GM15510 (cell line): ENCODE measurements around the gene SEPTIN6.

ENCODE experiments used
- POLR2A ChIP-seq: IDR thresholded peaks from 3 replicates; pipeline ENCODE4 v1.6.1; 2011; ENCODE audit warnings: borderline replicate concordance; ENCODE audit not compliant: insufficient read length; ENCODE audit errors: extremely low read depth

The SEPTIN6 gene

DNA sequence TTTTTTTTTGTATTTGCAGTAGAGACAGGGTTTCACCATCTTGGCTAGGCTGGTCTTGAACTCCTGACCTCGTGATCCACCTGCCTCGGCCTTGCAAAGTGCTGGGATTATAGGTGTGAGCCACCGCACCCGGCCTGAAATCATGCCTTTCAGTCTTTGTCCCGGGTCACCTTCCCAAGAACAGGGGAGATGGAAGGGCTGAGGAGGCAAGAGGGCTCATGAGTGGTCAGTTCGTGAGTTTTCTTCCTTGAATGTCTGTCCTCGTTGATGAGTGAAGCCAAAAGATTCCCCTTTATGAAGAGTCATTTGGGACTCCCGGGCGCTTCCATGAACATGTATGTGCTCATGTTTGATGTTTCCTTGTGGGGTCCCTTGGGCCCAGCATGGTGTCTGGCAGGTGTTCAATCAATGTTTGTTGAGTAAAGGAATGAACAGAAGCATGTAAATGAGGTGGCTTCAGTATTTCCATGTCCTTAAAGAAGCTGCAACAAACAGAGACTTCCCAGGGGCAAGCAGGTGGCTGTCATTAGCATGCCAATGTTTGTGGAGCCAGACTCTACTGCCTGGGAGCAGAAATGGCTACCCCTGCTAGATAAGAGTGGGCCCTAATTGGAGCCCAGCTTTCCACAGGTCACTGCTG lies 3.4 kb upstream of the SEPTIN6 start:
- TF ChIP-seq POLR2A: no peak

- TF ChIP-seq POLR2A: no peak
Observed at GRCh38 chrX:119695535-119696050, 2.6 kb upstream of the SEPTIN6 start.

GRCh38 chrX:119694601-119695534 lies 1.9 kb upstream of the SEPTIN6 start:
- TF ChIP-seq POLR2A: no peak

- no peak for TF ChIP-seq POLR2A
Observed at GRCh38 chrX:119693996-119694451, 1.1 kb upstream of the SEPTIN6 start.

- TF ChIP-seq POLR2A: peak; percentile 40
Observed at GRCh38 chrX:119692191-119693039, 553 bp downstream of the SEPTIN6 start.

DNA sequence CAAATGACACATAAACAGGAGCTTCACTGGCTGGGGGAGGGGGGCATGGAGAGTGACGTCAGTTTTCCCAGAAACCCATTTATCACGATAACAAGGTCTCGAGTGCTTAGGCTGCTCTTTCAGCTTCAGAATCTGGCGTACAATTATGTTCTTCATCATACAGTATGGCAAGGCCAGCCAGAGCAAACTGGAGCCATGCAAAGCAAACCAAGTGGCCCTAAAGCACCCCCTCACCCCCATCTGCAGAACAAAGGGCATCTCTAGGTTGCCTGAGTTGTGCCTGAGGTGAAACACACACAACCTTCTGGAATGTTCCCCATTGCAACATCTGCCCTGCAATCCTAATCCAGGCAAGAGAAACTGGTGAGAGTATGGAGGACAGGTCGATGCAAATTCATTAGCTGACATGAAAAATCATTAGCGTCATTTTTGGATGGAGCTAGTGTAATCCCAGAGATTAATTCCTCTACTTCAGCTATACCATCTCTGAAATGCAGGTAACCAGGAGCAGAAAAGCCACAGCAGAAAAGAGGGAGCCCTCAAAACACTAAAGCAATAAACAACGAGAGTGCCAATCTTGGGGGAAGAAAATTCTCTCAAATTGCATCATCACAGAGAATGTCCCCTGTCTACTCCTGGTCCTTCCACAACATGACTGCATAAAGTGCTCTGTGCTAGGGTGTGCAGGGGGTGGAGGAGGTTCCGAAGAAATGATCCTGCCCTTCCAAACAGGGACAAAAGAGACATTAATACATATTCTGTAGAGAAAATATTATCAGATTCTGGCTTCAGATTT lies 1.8 kb downstream of the SEPTIN6 start:
- TF ChIP-seq POLR2A: peak; percentile 27

DNA sequence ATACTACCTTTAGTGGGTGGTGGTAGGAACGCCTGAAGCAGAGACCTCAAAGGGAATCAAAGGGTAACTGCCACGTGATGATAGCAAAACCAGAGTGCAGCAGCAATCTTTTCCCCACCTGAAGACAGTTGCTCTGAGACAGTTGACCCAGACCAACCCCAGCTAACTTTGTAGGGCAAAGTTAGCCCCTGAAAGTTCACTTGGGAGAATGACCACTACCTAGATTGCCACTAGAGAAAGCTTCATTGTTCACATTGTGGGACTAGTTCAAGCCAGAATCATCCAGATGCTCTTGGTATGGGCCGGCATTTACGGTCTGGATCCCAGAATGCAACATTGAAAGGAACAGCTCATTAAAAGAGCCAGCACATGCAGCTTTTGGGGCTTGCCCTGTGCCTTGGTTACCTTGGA lies 4.1 kb downstream of the SEPTIN6 start:
- TF ChIP-seq POLR2A: no peak

DNA sequence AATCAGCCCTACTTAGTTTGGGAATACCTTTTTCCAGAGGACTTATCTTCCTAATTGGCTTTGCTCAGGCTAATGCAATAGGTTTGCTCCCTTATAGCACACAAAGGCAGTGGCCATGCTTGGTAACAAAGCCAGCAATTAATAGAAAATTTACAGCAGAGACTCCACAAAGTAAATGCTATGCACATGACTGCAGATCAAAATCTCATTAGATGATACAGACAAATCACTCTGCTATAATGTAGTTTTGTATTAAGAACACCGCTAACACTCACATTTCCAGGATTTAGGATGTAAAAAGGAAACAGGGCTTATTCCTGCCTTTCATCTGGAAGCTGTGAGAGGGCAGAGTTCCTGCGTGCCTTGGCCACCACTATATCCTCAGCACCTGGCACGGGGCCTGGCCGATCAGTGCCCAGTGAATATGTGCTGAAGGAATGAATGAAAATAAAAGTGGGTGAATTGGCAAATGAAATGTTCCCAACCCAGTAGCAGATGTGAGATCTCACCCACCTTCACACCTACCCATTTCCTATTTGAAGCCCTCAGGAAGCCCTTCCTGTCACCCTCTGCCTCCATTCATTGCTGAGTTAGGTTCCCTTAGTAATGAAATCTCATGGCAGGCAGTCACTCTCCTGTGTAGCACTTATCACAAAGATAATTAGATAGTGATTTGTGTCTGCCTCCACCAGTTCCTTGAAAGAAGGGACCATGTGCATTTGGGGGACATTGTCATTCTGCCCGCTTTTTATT lies 5.1 kb downstream of the SEPTIN6 start:
- no peak for TF ChIP-seq POLR2A

- no peak for TF ChIP-seq POLR2A
Observed at GRCh38 chrX:119686087-119686691, 6.8 kb downstream of the SEPTIN6 start.

DNA sequence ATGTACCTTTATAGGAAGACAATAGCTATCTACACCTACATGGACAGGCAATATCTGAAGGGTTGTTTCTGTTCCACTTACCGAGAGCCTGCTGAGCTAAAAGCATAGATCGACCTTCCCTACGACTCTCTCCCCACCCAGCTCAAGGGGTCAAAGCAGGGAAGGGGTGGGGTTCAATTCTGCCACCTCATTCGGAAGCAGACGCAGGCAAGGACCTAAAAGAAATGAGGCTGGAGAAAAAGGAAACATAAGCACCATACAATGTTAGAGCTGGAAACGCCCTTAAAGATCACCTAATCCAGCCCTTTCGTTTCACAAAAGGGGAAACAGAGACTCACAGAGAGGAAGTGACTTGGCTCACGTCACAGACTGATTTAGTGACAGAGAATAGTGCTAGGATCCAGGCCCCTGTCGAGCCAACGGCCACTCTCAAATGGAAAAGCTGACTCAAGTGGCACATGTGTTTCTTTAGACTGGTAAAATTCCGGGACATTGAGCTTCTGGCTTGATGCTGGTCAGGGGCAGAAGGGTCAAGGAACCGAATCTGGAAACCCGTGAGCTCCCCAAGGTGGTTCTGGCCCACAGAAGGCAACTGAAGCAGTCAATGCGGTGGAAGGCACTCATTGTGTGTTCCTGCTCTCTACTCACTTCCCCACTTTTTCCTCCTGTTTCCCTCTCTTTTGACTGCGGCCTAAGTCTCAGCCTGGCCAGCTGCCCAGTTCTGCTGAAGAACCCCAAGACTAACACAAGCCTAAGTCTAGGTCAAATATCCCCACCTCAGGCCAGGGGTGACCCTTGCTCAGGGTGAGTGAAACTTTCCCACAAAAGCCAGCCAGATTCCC lies 7.5 kb downstream of the SEPTIN6 start:
- no peak for TF ChIP-seq POLR2A

DNA sequence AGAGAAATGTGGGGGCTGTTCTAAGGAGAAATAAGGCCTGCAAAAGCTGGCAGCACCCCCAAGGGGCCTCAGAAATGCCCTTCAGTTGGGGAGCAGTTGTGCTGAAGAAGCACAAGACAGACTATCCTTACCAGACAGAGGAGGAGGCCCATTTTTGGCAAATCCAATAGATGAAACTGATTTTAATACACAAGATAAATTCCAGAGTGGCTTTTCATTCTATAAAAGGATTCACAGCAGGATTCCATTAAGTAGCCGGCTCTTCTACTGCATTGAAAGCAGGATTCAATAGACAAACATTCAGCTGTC lies 8.1 kb downstream of the SEPTIN6 start:
- no peak for TF ChIP-seq POLR2A
